NB4 (cell line): ENCODE measurements around the gene GRB10.

ENCODE experiments used
- CTCF ChIP-seq: IDR thresholded peaks from one replicate; pipeline ENCODE4 v1.5.1; 2012; ENCODE audit warnings: low read depth, low read length
- POLR2A ChIP-seq: IDR thresholded peaks from 2 replicates; pipeline ENCODE4 v1.6.1; 2011; ENCODE audit warnings: mild to moderate bottlenecking; ENCODE audit not compliant: insufficient read length; ENCODE audit errors: extremely low read depth

GRCh38 chr7:50677638-50677996 is 105.1 kb downstream of the GRB10 start:
- no peak for TF ChIP-seq CTCF
- TF ChIP-seq POLR2A = no peak
